Measurements from ENCODE around the gene HOXC6.

DNA sequence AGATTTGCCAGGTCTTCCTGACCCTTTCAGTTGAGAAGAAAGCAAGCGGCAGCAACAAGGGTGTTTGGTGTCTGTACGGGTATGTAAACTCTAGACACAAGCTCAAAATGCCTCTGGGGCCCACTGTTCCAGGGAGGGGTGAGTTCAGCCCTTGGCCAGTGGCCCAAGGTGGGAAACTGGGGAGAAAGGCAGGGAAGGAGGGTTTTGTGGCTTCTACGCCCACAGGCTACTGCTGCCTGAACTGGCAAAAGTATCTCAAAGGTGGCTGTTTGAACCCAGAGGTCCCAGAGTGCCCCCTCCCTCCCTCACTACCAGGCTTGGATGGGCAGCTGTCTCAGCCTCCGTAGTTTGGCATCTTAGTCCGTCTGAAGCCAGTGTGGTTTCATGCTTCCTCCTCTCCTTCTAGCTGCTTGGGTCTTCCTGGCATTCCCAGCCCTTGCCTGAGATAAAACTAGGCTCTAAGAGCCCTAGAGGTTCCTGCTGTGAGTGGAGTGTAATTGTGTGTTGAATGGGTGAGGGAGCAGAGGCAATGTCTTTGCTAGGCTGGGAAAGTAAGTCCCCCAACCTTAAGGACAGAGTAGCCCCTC, 10.1 kb downstream of the HOXC6 start:
- TF ChIP-seq, protein P1, sequence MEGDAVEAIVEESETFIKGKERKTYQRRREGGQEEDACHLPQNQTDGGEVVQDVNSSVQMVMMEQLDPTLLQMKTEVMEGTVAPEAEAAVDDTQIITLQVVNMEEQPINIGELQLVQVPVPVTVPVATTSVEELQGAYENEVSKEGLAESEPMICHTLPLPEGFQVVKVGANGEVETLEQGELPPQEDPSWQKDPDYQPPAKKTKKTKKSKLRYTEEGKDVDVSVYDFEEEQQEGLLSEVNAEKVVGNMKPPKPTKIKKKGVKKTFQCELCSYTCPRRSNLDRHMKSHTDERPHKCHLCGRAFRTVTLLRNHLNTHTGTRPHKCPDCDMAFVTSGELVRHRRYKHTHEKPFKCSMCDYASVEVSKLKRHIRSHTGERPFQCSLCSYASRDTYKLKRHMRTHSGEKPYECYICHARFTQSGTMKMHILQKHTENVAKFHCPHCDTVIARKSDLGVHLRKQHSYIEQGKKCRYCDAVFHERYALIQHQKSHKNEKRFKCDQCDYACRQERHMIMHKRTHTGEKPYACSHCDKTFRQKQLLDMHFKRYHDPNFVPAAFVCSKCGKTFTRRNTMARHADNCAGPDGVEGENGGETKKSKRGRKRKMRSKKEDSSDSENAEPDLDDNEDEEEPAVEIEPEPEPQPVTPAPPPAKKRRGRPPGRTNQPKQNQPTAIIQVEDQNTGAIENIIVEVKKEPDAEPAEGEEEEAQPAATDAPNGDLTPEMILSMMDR (IDR thresholded peaks at IDR 0.05), result no peak
- TF ChIP-seq ZFX (IDR thresholded peaks at IDR 0.05; ENCODE audit: borderline replicate concordance), result no peak
